ENCODE data around the gene KCND3.

KCND3 gene

GRCh38 chr1:111884772-111885443 lies 104.6 kb downstream of the KCND3 start:
- TF ChIP-seq CSDC2 (CRISPR knock-in tag; IDR thresholded peaks at IDR 0.05) (no peak), ZC3H10 (CRISPR knock-in tag; IDR thresholded peaks at IDR 0.05) (no peak), ARNTL (CRISPR knock-in tag; IDR thresholded peaks at IDR 0.05; ENCODE audit: borderline replicate concordance, low read depth) (no peak), GLIS3 (CRISPR knock-in tag; IDR thresholded peaks at IDR 0.05) (no peak), CREB5 (CRISPR knock-in tag; IDR thresholded peaks at IDR 0.05; ENCODE audit: low read depth) (no peak), ESRRG (CRISPR knock-in tag; IDR thresholded peaks at IDR 0.05) (no peak), ZNF70 (CRISPR knock-in tag; IDR thresholded peaks at IDR 0.05) (no peak), ISL1 (CRISPR knock-in tag; IDR thresholded peaks at IDR 0.05) (no peak), CSRNP3 (CRISPR knock-in tag; IDR thresholded peaks at IDR 0.05) (no peak), ZNF8 (CRISPR knock-in tag; IDR thresholded peaks at IDR 0.05) (no peak), PPARA (CRISPR knock-in tag; IDR thresholded peaks at IDR 0.05; ENCODE audit: borderline replicate concordance) (no peak), POU6F1 (CRISPR knock-in tag; IDR thresholded peaks at IDR 0.05; ENCODE audit: borderline replicate concordance, low read depth) (no peak), PATZ1 (CRISPR knock-in tag; IDR thresholded peaks at IDR 0.05; ENCODE audit: borderline replicate concordance) (no peak), SNAI2 (CRISPR knock-in tag; IDR thresholded peaks at IDR 0.05) (no peak), TCF4 (CRISPR knock-in tag; IDR thresholded peaks at IDR 0.05; ENCODE audit: borderline replicate concordance) (no peak), RARB (CRISPR knock-in tag; IDR thresholded peaks at IDR 0.05) (no peak)
- no peak for ATAC-seq

- no peak for ATAC-seq
- no peak for TF ChIP-seq TSHZ2 (CRISPR knock-in tag; IDR thresholded peaks at IDR 0.05)
- no peak for TF ChIP-seq ZNF8 (CRISPR knock-in tag; IDR thresholded peaks at IDR 0.05)
- no peak for TF ChIP-seq CREB5 (CRISPR knock-in tag; IDR thresholded peaks at IDR 0.05; ENCODE audit: low read depth)
- no peak for TF ChIP-seq ZNF565 (CRISPR knock-in tag; conservative IDR thresholded peaks at IDR 0.05; ENCODE audit: low read depth)
- TF ChIP-seq ZNF70 (CRISPR knock-in tag; IDR thresholded peaks at IDR 0.05), result no peak
- no peak for TF ChIP-seq ARNTL (CRISPR knock-in tag; IDR thresholded peaks at IDR 0.05; ENCODE audit: borderline replicate concordance, low read depth)
- TF ChIP-seq PPARA (CRISPR knock-in tag; IDR thresholded peaks at IDR 0.05; ENCODE audit: borderline replicate concordance), result no peak
- no peak for TF ChIP-seq BACH2 (CRISPR knock-in tag; IDR thresholded peaks at IDR 0.05; ENCODE audit: borderline replicate concordance)
- no peak for TF ChIP-seq CSDC2 (CRISPR knock-in tag; IDR thresholded peaks at IDR 0.05)
- no peak for TF ChIP-seq TOX (CRISPR knock-in tag; IDR thresholded peaks at IDR 0.05; ENCODE audit: borderline replicate concordance)
- no peak for TF ChIP-seq ZFP3 (CRISPR knock-in tag; IDR thresholded peaks at IDR 0.05)
These were observed 106.4 kb downstream of the KCND3 start for GRCh38 chr1:111882986-111883560.

All from SK-N-SH treated with all-trans-retinoic acid at 6 μM for 48 hours (cell line).